Suppressor macrophage treated with lipopolysaccharide for 4 hours (primary cell): ENCODE data around the gene HLA-DQA2.
"Not testable (repeated sequence)": the region's sequence is repeated elsewhere in the genome, so short reads cannot be mapped to it uniquely, and the experiment has no call there.

Source experiments
- DNase-seq: peaks from one replicate; pipeline ENCODE4 v3.0.0-alpha.2; 2020

Gene HLA-DQA2

DNA sequence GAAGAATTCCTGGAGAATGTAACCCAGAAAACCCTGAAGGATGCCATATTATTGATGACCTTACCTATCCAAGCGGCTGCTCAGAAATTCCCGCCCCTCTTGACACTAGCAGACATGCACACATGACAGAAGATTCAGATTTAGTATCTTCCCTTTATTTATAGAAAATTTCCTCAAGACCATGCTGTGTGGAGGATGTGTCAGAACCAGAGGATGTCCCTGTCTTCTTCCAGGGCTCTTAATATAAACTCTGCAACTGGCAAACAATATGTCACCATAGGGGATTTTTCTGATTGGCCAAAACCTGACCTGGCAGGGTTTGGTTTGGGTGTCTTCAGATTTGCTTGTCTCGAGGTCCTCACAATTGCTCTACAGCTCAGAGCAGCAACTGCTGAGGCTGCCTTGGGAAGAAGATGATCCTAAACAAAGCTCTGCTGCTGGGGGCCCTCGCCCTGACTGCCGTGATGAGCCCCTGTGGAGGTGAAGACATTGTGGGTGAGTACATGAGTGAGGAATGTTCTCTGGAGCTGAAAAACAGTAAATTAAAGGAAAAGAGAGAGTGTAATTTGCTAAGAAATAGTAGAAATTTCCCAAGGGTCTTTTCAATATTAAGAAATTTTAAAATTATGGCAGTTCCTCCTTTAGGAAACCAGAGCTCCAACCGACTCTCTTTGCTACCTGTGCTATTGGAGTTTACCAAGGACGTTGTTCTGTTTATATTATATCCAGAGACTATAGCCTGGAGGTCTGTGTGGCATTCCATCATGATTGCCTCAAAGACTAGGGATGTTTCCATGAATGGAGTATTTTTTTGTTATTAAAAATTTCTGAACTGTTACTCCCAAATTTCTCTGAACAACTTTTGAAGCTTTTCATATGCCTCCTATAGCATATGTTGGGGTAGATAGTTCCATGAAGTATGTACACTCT, at the start of gene HLA-DQA2:
HLA-DQA2 (plus strand) TSS at position 361 of the 930 bp plus-strand sequence; CDS start at position 414, 53 bp downstream.
- DNase-seq, result no peak

DNA sequence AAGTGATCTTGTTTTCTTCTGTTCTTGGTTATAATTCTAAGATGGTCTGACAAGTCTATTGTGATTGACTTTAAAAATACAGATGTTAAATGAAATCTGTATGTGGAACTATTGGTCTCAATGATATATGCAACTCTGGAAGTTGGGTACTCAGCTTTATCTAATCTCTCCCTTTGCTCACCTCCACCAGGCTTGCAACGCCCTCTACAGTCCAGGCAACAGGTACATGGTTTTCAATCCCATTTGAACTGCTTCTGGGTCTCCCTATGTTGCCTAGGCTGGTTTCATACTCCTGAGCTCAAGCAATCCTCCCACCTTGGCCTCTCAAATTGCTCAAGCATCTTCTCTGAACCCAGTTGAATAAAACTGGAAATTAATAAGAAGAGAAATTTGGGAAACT, 49.2 kb upstream of the HLA-DQA2 start:
- DNase-seq, result no peak

DNA sequence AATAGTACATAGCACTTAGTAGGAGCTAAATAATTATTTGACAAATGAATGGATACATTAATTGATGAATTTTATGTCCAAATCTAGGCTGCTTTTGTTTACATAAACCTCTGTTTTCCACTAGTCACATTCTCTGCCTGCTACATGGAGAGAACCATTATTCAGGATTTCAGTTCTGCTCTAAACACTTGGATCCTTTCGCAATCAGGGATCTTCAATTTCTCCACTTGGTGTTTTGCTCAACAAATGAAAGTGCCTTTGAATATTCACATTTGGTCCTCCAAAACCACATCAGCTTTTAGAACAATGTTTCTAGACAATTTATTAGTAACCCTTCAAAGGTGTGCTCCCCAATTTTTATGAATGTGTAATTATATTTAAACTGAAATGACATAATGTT, 44.2 kb upstream of the HLA-DQA2 start:
- peak; percentile 32 for DNase-seq

GRCh38 chr6:32700391-32701040, 40.7 kb upstream of the HLA-DQA2 start:
- peak; percentile 65 for DNase-seq

DNA sequence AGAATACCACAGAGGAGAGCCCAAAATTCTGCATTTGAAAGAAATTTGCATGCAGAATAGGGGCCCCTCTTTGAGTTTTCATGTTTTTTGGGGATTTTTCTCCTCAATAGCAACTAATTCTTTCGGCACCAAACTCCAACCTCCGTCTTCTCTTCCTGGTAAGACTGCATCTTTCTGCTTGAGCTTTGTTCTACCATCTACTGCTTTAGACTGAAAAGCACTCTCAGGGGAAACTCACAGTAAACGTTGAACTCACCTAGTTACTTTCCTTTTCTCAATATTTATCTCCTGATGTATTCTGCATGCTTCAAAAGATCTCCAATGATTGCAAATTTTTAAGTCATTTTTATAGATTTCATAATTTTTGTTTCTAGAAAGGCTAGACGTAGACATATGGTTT, 37.8 kb upstream of the HLA-DQA2 start:
- DNase-seq, result no peak

DNA sequence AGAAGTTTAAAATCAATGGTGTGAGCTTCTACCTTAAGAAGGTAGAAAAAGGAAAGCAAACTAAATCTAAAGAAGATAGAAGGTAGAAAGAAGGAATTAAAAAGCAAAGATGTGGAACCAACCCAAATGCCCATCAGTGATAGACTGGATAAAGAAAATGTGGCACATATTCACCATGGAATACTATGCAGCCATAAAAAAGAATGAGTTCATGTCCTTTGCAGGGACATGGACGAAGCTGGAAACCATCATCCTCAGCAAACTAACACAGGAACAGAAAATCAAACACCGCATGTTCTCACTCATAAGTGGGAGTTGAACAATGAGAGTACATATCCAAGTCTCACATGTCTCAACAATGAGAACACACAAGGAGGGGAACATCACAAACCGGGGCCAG, 36.0 kb upstream of the HLA-DQA2 start:
- not testable (repeated sequence) for DNase-seq

- no peak for DNase-seq
Measured at GRCh38 chr6:32709625-32710024, 31.6 kb upstream of the HLA-DQA2 start.

- DNase-seq, result peak; percentile 32
Measured at GRCh38 chr6:32713241-32713640, 27.9 kb upstream of the HLA-DQA2 start.

DNA sequence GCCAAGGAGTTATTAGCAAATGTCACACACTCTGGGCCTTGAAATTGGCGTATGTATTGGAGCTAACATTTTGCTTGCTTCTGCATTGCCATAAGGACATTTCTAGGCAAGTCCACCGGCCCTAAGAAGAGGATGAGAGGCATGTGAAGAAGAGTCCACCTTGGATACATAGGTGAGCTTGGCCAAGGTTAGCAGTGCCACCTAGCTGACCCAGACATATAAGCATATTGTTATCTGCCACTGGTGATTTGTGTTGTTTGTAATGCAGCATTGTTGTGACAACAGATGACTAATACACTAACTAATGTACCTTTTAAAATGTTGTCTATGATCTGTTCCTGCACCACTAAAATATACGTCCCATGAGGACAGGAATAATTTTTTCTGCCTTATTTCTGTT, 24.8 kb upstream of the HLA-DQA2 start:
- no peak for DNase-seq

DNA sequence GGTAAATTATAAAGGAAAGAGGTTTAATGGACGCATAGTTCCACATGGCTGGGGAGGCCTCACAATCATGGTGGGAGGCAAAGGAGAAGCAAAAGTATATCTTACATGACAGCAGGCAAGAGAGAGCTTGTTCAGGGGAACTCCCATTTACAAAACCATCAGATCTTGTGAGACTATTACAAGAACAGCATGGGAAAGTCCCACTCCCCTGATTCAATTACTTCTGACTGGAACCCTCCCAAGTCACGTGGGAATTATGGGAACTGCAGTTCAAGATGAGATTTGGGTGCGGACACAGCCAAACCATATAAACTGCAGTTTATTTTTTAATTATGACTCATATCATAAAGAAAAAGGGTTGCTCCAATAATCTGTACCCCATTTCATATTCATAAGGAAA, 22.3 kb upstream of the HLA-DQA2 start:
- peak; percentile 85 for DNase-seq

GRCh38 chr6:32738126-32738525, 3.1 kb upstream of the HLA-DQA2 start:
- DNase-seq, result no peak

DNA sequence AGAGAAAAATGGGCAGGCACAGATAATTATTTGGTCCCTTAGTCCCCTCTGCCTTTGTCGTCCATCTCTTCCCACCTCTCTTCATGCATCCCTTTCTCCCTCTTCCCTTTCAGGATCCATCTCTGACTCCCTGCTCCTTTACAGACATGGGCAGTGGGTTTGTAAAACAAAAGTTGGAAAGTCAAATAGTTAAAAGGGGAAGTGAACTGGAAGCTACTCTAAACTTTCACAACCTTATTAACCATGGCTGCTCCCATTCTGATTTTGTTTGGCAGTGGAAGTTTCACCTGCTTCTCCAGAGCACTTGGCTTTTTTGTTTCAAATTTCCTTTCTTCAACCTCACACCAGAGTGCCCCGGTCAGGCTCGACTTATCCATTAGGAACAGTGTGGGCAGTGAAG, 1.2 kb downstream of the HLA-DQA2 start:
- no peak for DNase-seq

- no peak for DNase-seq
Measured at GRCh38 chr6:32744776-32745175, 3.6 kb downstream of the HLA-DQA2 start.

GRCh38 chr6:32745649-32746048, 4.5 kb downstream of the HLA-DQA2 start:
- DNase-seq, result not testable (repeated sequence)

DNA sequence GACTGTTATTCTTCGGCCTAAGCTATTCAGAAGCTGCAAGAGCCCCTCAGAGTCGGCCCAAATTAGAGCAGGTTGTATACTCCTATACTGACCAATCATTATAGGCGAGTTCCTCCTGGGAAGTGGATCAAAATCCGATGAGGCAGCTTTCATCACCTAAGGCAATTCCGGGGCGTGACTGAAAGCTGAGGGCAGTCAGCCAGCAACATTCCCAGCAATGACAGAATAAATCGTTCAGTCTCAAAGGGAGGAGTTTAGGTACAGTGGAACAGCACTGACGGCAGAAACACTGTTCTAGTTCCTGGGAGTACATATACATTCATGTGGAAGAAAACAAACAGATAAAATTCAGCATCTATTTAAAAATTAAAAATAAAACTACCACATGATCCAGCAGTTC, 11.4 kb downstream of the HLA-DQA2 start:
- no peak for DNase-seq

GRCh38 chr6:32759669-32760068, 18.5 kb downstream of the HLA-DQA2 start:
- DNase-seq, result no peak

DNA sequence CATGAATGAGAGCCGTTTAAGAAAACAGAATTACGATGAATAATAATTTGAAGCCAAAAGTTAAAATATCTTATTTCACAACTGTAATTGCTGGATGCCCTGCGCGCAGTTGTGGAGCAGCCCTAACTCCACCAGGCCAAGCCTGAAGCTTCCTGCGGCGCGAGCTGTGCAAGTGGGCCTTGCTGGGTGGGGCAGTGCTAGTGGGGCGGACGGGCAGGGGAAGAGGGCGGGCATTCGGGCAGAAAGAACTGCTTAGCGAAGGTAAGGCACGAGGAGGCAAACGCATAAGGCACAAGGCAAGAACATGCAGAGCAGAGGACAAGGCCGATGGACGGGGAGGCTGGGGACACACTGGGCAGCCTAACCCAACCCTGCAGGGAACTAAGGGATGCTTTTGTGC, 19.9 kb downstream of the HLA-DQA2 start:
- DNase-seq, result no peak

DNA sequence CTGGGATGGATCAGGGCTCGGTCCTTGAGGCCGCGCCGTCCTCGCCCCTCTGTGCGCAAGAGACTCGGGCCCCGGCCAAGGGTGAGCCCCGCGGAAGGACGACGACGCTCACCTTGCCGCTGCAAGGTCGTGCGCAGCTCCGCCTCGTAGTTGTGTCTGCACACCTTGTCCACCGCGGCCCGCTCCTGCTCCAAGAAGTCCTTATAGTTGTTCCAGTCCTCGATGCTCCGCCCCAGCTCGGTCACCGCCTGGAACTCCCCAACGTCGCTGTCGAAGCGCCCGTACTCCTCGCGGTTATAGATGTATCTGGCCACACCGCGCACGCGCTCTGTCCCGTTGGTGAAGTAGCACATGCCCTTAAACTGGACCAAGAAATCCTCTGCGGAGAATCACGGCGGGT, 20.4 kb downstream of the HLA-DQA2 start:
- DNase-seq, result no peak

GRCh38 chr6:32763421-32763820, 22.2 kb downstream of the HLA-DQA2 start, which contains the start of gene HLA-DQB2:
TSS of gene HLA-DQB2 (minus strand) at chr6:32763532. CDS start at chr6:32763470, 62 bp downstream.
- no peak for DNase-seq

- DNase-seq, result no peak
Measured at GRCh38 chr6:32764048-32764447, 22.9 kb downstream of the HLA-DQA2 start.

GRCh38 chr6:32772656-32773055, 31.5 kb downstream of the HLA-DQA2 start:
- no peak for DNase-seq

GRCh38 chr6:32774426-32774825, 33.2 kb downstream of the HLA-DQA2 start:
- DNase-seq, result peak; percentile 31

- DNase-seq, result no peak
Measured at GRCh38 chr6:32775071-32775470, 33.9 kb downstream of the HLA-DQA2 start.

DNA sequence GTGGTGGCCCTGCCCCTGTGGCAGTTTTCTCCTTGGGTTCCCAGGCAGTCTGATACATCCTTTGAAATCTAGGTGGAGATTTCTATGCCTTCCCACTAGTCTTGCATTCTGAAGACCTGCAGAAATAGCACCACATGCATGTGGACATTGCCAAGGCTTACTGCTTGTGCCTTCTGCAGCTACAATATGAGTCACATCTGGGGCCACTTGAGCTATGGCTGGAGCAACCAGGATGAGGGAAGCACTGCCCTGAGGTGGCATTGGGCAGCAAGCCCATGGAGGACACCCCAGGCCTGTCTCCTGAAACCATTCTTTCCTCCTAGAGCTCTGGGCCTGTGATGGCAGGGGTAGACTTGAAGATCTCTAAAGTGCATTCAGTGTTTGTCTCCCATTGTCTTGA, 37.8 kb downstream of the HLA-DQA2 start:
- DNase-seq, result no peak
